HepG2 (cell line): ENCODE data around the gene GMEB2. TPM values are rescaled to one million over a fixed set of nuclear protein-coding genes. Genes with fewer than 3 reads are reported as not detected.

Experiments
- ATAC-seq: fragments of 200-7000 bp; cut with Tn5 transposase; 3 replicates; pipeline ENCODE4 v1.9.1; 2020; ENCODE audit warnings: mild to moderate bottlenecking, moderate library complexity
- BruUV-seq: library from RNA; stranded (reverse); fragments of 400-500 nt; replicated peaks from 2 replicates; lab custom pipeline; 2021; lab: Mats Ljungman, UMichigan
- CTCF ChIA-PET: fragments of 300-600 bp; formaldehyde crosslinking; extraction: SDS; loops from one replicate; lab custom pipeline; 2021; ENCODE audit warnings: low total read pairs, inconsistent platforms, low intra/inter-chr PET ratio; lab: Yijun Ruan, JAX
- POLR2A ChIA-PET: fragments of 350-600 bp; sonication (Branson Sonifier 250); formaldehyde crosslinking; loops from one replicate; lab custom pipeline; 2020; ENCODE audit warnings: antibody characterized with exemption, inconsistent platforms; lab: Yijun Ruan, JAX
- DNase-seq: peaks from one replicate; pipeline ENCODE4 v3.0.0-alpha.2; 2015; ENCODE audit warnings: low spot score
- FAIRE-seq: peaks from 3 replicates; lab custom pipeline; 2011; peaks lifted over from hg19 to GRCh38; lab: Jason Lieb, UNC
- H2AFZ ChIP-seq: one replicate; pipeline ENCODE4 v1.6.1; 2011; ENCODE audit warnings: low read length, inconsistent platforms
- H3K27ac ChIP-seq: fragments of 300-600 bp; 3 replicates; pipeline ENCODE4 v1.8.0; 2011; ENCODE audit warnings: mixed run types, mild to moderate bottlenecking, mixed read lengths, low read length, inconsistent platforms; ENCODE audit not compliant: insufficient read depth; ENCODE audit errors: extremely low read length
- H3K27me3 ChIP-seq, 2 experiments: fragments of 200-600 bp in 1 of 2; 2 replicates in 1 of 2; 3 replicates in 1 of 2; pipeline versions ENCODE4 v1.6.0 to v1.8.0; 2011; ENCODE audit warnings: low read length in 2 of 2, mild to moderate bottlenecking in 2 of 2, moderate library complexity in 2 of 2, inconsistent platforms in 1 of 2; ENCODE audit not compliant: insufficient read depth in 2 of 2, control insufficient read depth in 1 of 2
- H3K36me3 ChIP-seq, 2 experiments: fragments of 200-600 bp in 1 of 2; replicated peaks in 1 of 2; 2 replicates in 1 of 2; 3 replicates in 1 of 2; pipeline versions ENCODE4 v1.5.1 to v1.8.0; 2011; ENCODE audit warnings: low read length in 2 of 2, inconsistent platforms in 1 of 2; ENCODE audit not compliant: insufficient read depth in 2 of 2, control insufficient read depth in 1 of 2
- H3K4me1 ChIP-seq: 2 replicates; pipeline ENCODE4 v1.5.1; 2012; ENCODE audit warnings: low read length, inconsistent platforms; ENCODE audit not compliant: insufficient read depth
- H3K4me2 ChIP-seq: 2 replicates; pipeline ENCODE4 v1.6.0; 2011; ENCODE audit warnings: low read depth, low read length, inconsistent platforms
- H3K4me3 ChIP-seq, 3 experiments: fragments of 200-600 bp in 1 of 3; sonication (generic), shearing (Covaris generic) in 1 of 3; replicated peaks in 1 of 3; 2 replicates each; pipeline ENCODE4 v1.5.1; 2011 to 2016; ENCODE audit warnings: low read length in 3 of 3, inconsistent platforms in 2 of 3, low read depth in 2 of 3, mild to moderate bottlenecking in 2 of 3, control low read depth in 1 of 3, mixed read lengths in 1 of 3; ENCODE audit not compliant: insufficient read depth in 1 of 3
- H3K79me2 ChIP-seq: one replicate; pipeline ENCODE4 v1.6.1; 2011; ENCODE audit warnings: low read length, inconsistent platforms; ENCODE audit not compliant: insufficient read depth
- H3K9ac ChIP-seq: 2 replicates; pipeline ENCODE4 v1.6.0; 2011; ENCODE audit warnings: mild to moderate bottlenecking, low read depth, low read length, inconsistent platforms; ENCODE audit not compliant: insufficient read depth
- H3K9me3 ChIP-seq: 2 replicates; pipeline ENCODE4 v1.5.1; 2012; ENCODE audit warnings: mild to moderate bottlenecking, low read length
- H4K20me1 ChIP-seq: 2 replicates; pipeline ENCODE4 v1.6.0; 2011; ENCODE audit warnings: inconsistent platforms, mild to moderate bottlenecking, low read length, moderate library complexity; ENCODE audit not compliant: insufficient read depth
- ZNF30 ChIP-seq: sonication (generic); formaldehyde crosslinking; IDR thresholded peaks from 2 replicates; pipeline ENCODE4 v1.5.0; 2020; ENCODE audit warnings: mild to moderate bottlenecking, missing genetic modification reagents
- WGBS: methylation state at CpG from one replicate; pipeline ENCODE4 v1.1.6; 2017; ENCODE audit warnings: low lambda C conversion rate; 5-methylcytosine and 5-hydroxymethylcytosine counted together
- in situ Hi-C: cut with HindIII; loops from 2 replicates; pipeline ENCODE4 v1.10.0; 2017; ENCODE audit warnings: low pct_unique_long_range_greater_than_20kb; ENCODE audit not compliant: extremely low pct_ligation_motif_present
- intact Hi-C: fragments of 100-400 bp; cut with micrococcal nuclease; formaldehyde crosslinking; loops from one replicate; pipeline ENCODE4 v1.10.0; 2022; ENCODE audit not compliant: unreplicated experiment
- polyA plus RNA-seq, 8 experiments: library from polyadenylated mRNA; depleted of rRNA in 3 of 8; stranded (reverse) in 7 of 8; unstranded in 1 of 8; fragments of >200 nt; fragmentation: Illumina TruSeq in 4 of 8; extraction: Trizol in 4 of 8; gene quantifications; 2 replicates each; pipeline versions ENCODE4 v1.2.1 to v1.2.3, GENCODE V29; 2011 to 2016; ENCODE audit warnings: low read depth in 4 of 8, missing spikeins in 1 of 8, mixed read lengths in 1 of 8; ENCODE audit not compliant: insufficient read depth in 1 of 8
- total RNA-seq, 5 experiments: library from RNA; depleted of rRNA; stranded (reverse); fragments of >200 nt; fragmentation: Illumina TruSeq; extraction: Trizol; gene quantifications; 2 replicates each; pipeline ENCODE4 v1.2.3, GENCODE V29; 2016; ENCODE audit warnings: low read depth in 1 of 5
- TF ChIP-seq, protein P1 (sequence below): sonication (generic); formaldehyde crosslinking; IDR thresholded peaks from 2 replicates; pipeline ENCODE4 v1.5.0; 2020; ENCODE audit warnings: missing genetic modification reagents, mild to moderate bottlenecking, borderline replicate concordance
- TF ChIP-seq, protein P2 (sequence below): sonication (generic); formaldehyde crosslinking; IDR thresholded peaks from 2 replicates; pipeline ENCODE4 v1.5.0; 2020; ENCODE audit warnings: mild to moderate bottlenecking, missing genetic modification reagents, borderline replicate concordance

Gene GMEB2
- total and polyA plus RNA-seq, 2 of the 13 experiments (the other 11 are each of a cell fraction or from before 2014, with no cell fraction given), result 10.6 to 12.4 TPM

DNA sequence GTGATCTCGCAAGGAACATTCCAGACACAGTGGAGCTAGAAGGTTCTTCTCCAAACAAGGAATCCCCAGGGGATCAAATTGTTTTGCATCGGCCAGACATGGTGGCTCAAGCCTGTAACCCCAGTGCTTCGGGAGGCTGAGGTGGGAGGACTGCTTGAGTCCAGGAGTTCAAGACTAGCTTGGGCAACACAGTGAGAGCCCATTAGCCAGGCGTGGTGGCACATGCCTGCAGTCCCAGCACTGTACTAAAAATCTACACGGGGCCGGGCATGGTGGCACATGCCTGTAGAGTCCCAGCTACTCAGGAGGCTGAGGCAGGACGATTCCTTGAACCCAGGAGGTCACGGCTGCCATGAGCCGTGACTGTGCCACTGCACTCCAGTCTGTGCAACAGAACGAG is 15.3 kb downstream of the GMEB2 start (continued):
- TF ChIP-seq, protein P1, sequence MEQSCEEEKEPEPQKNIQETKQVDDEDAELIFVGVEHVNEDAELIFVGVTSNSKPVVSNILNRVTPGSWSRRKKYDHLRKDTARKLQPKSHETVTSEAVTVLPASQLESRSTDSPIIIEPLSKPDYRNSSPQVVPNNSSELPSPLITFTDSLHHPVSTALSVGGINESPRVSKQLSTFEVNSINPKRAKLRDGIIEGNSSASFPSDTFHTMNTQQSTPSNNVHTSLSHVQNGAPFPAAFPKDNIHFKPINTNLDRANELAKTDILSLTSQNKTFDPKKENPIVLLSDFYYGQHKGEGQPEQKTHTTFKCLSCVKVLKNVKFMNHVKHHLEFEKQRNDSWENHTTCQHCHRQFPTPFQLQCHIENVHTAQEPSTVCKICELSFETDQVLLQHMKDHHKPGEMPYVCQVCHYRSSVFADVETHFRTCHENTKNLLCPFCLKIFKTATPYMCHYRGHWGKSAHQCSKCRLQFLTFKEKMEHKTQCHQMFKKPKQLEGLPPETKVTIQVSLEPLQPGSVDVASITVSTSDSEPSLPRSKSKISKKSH (CRISPR knock-in tag), result no peak
- TF ChIP-seq, all 625 proteins: peak for 0

DNA sequence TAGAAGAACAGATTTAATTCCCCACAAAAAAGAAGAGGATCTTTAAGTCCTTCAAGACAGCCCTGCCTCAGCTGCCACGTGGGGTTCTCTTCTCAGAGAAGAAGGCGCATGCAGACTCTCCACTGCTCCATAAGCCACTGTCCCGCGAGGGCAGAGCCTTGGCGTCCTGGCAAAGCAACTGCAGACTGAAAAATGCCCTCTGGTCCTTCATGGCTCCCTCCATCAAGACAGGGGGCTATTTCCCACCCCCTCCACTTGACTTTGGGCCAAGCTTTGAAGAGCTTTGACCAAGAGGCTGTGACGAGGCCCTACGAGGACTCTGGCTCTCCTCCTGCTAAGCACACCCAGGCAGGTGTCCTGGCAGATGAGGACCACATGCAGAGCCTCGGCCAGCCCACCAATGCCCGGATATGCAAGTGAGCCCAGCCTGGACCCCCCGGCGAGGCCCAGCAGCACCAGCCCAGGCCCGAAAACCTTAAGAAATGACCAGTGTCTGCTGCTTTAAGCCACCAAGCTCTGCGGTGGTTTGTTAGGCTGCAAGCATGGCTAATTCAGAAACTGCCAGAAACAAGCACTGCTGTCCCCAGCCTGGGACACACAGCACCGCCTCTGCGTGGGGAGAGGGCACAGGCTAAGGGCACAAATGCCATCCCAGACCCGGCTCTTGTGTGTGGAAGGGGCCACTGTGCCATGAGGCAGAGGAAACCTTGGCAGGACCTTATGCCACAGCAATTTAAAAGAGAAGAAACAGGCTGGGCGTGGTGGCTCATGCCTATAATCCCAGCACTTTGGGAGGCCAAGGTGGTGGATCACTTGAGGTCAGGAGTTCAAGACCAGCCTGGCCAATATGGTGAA is 16.1 kb downstream of the GMEB2 start:
- Histone ChIP-seq H3K4me2 (no peak overlapping the region), H2AFZ (no peak overlapping the region), H3K4me3 (no peak overlapping the region), H4K20me1 (peaks cover 3% of the 10 kb centered on the region; the same call in 1 of the 2 replicates), H3K27me3 (no peaks in the 10 kb centered on the region), H3K9ac (no peak overlapping the region), H3K79me2 (peaks cover 3% of the 10 kb centered on the region), H3K27ac (no peak overlapping the region), H3K4me1 (no peaks in the 10 kb centered on the region), H3K36me3 (peaks cover 6 to 16% of the 10 kb centered on the region in 2 experiments), H3K9me3 (peaks cover 8% of the 10 kb centered on the region; the same call in 1 of the 2 replicates)
- in situ Hi-C loops, result no loop called here
- POLR2A ChIA-PET, result no interaction called here
- CTCF ChIA-PET, result no interaction called here
- DNase-seq (no peak), FAIRE-seq (no peak), ATAC-seq (peak; percentile 28; the same call in 1 of the 3 replicates)
- TF ChIP-seq ZNF30 (CRISPR knock-in tag), result no peak
- TF ChIP-seq, protein P2, sequence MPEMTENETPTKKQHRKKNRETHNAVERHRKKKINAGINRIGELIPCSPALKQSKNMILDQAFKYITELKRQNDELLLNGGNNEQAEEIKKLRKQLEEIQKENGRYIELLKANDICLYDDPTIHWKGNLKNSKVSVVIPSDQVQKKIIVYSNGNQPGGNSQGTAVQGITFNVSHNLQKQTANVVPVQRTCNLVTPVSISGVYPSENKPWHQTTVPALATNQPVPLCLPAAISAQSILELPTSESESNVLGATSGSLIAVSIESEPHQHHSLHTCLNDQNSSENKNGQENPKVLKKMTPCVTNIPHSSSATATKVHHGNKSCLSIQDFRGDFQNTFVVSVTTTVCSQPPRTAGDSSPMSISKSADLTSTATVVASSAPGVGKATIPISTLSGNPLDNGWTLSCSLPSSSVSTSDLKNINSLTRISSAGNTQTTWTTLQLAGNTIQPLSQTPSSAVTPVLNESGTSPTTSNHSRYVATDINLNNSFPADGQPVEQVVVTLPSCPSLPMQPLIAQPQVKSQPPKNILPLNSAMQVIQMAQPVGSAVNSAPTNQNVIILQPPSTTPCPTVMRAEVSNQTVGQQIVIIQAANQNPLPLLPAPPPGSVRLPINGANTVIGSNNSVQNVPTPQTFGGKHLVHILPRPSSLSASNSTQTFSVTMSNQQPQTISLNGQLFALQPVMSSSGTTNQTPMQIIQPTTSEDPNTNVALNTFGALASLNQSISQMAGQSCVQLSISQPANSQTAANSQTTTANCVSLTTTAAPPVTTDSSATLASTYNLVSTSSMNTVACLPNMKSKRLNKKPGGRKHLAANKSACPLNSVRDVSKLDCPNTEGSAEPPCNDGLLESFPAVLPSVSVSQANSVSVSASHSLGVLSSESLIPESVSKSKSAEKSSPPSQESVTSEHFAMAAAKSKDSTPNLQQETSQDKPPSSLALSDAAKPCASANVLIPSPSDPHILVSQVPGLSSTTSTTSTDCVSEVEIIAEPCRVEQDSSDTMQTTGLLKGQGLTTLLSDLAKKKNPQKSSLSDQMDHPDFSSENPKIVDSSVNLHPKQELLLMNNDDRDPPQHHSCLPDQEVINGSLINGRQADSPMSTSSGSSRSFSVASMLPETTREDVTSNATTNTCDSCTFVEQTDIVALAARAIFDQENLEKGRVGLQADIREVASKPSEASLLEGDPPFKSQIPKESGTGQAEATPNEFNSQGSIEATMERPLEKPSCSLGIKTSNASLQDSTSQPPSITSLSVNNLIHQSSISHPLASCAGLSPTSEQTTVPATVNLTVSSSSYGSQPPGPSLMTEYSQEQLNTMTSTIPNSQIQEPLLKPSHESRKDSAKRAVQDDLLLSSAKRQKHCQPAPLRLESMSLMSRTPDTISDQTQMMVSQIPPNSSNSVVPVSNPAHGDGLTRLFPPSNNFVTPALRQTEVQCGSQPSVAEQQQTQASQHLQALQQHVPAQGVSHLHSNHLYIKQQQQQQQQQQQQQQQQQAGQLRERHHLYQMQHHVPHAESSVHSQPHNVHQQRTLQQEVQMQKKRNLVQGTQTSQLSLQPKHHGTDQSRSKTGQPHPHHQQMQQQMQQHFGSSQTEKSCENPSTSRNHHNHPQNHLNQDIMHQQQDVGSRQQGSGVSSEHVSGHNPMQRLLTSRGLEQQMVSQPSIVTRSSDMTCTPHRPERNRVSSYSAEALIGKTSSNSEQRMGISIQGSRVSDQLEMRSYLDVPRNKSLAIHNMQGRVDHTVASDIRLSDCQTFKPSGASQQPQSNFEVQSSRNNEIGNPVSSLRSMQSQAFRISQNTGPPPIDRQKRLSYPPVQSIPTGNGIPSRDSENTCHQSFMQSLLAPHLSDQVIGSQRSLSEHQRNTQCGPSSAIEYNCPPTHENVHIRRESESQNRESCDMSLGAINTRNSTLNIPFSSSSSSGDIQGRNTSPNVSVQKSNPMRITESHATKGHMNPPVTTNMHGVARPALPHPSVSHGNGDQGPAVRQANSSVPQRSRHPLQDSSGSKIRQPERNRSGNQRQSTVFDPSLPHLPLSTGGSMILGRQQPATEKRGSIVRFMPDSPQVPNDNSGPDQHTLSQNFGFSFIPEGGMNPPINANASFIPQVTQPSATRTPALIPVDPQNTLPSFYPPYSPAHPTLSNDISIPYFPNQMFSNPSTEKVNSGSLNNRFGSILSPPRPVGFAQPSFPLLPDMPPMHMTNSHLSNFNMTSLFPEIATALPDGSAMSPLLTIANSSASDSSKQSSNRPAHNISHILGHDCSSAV (CRISPR knock-in tag), result no peak
- 92% methylated on average over 13 of the region's 17 CpGs for WGBS
- intact Hi-C loops, result no loop called here
- BruUV-seq, result no TSS peak
